Activated naive CD4-positive, alpha-beta T cell treated with anti-CD3 and anti-CD28 coated beads, Interleukin-2, amount 50 U/mL, for 72 hours (primary cell): Measurements from ENCODE around the gene ZNF133. TPM values are rescaled to one million over a fixed set of nuclear protein-coding genes. Genes with fewer than 3 reads are reported as not detected.
"Not testable (repeated sequence)": the region's sequence is repeated elsewhere in the genome, so short reads cannot be mapped to it uniquely, and the experiment has no call there.

Experiments used
- ATAC-seq, 2 donors: fragments of 150-1000 bp; cut with Tn5 transposase; 2 replicates each; pipeline ENCODE4 v1.10.0; 2021; ENCODE audit warnings: mild to moderate bottlenecking in 2 of 2, moderate library complexity in 2 of 2
- DNase-seq, 2 donors: peaks; one replicate each; pipeline ENCODE4 v3.0.0; 2021 to 2022; ENCODE audit warnings: low spot score in 2 of 2
- H3K27ac Mint-ChIP-seq, 2 donors: one replicate each; pipeline ENCODE4 v1.8.0; 2022; ENCODE audit warnings: mild to moderate bottlenecking in 2 of 2, mixed read lengths in 2 of 2
- H3K36me3 Mint-ChIP-seq, 2 donors: one replicate each; pipeline ENCODE4 v1.8.0; 2022; ENCODE audit warnings: mixed read lengths in 2 of 2
- H3K9me3 Mint-ChIP-seq, 2 donors: one replicate each; pipeline ENCODE4 v1.8.0; 2022; ENCODE audit warnings: mixed read lengths in 2 of 2
- total RNA-seq, 2 donors: library from RNA; stranded (reverse); gene quantifications; one replicate each; pipeline ENCODE4 v1.2.3, GENCODE V29; 2022

Gene ZNF133
- total RNA-seq, 2 donors from 2014 or later, result 4.7 to 9.9 TPM

GRCh38 chr20:18272451-18272850, 15.9 kb upstream of the ZNF133 start:
- DNase-seq (no peak), ATAC-seq (no peak)
- no peak overlapping the region for H3K27ac Mint-ChIP-seq
- H3K9me3 Mint-ChIP-seq, result no peaks in the 10 kb centered on the region
- H3K36me3 Mint-ChIP-seq, result no peaks in the 10 kb centered on the region

- no peaks in the 10 kb centered on the region for H3K36me3 Mint-ChIP-seq
- ATAC-seq, result no peak
- H3K27ac Mint-ChIP-seq, result no peak overlapping the region
- no peaks in the 10 kb centered on the region for H3K9me3 Mint-ChIP-seq
- DNase-seq, result no peak
Measured at GRCh38 chr20:18273738-18274137, 14.6 kb upstream of the ZNF133 start.

- not testable (repeated sequence) for DNase-seq, H3K27ac Mint-ChIP-seq, H3K36me3 Mint-ChIP-seq, ATAC-seq, H3K9me3 Mint-ChIP-seq
Measured at GRCh38 chr20:18275960-18276359, 12.4 kb upstream of the ZNF133 start.

GRCh38 chr20:18276821-18277220, 11.5 kb upstream of the ZNF133 start:
- no peaks in the 10 kb centered on the region for H3K36me3 Mint-ChIP-seq

GRCh38 chr20:18279242-18279641, 9.1 kb upstream of the ZNF133 start:
- H3K9me3 Mint-ChIP-seq, result peaks cover 0 to 3% of the 10 kb centered on the region in 2 donors
- no peak for DNase-seq
- H3K27ac Mint-ChIP-seq, result no peak overlapping the region
- ATAC-seq, result peak; percentile 47 to 61
- H3K36me3 Mint-ChIP-seq, result peaks cover 1 to 4% of the 10 kb centered on the region in 2 donors

More at GRCh38 chr20:18276821-18277220, 11.5 kb upstream of the ZNF133 start:
- no peak overlapping the region for H3K27ac Mint-ChIP-seq
- peak; percentile 88 to 96 for ATAC-seq
- H3K9me3 Mint-ChIP-seq, result no peaks in the 10 kb centered on the region
- peak; percentile 63 to 76 for DNase-seq

GRCh38 chr20:18284805-18285533, 3.4 kb upstream of the ZNF133 start:
- DNase-seq, result no peak
- Mint-ChIP-seq H3K36me3 (peaks cover 32 to 45% of the 10 kb centered on the region in 2 donors), H3K9me3 (peaks cover 12 to 16% of the 10 kb centered on the region in 2 donors), H3K27ac (no peak overlapping the region)
- no peak for ATAC-seq

- DNase-seq (no peak), ATAC-seq (no peak)
- Mint-ChIP-seq H3K27ac (peak overlapping the region; percentile 95 to 99), H3K9me3 (peaks cover 12 to 16% of the 10 kb centered on the region in 2 donors), H3K36me3 (peaks cover 47 to 68% of the 10 kb centered on the region in 2 donors)
Measured at GRCh38 chr20:18287546-18287914, 797 bp upstream of the ZNF133 start.

GRCh38 chr20:18288749-18289267, 481 bp downstream of the ZNF133 start:
- DNase-seq, result no peak
- ATAC-seq, result no peak
- peaks cover 12 to 16% of the 10 kb centered on the region in 2 donors for H3K9me3 Mint-ChIP-seq
- peak overlapping the region; percentile 95 to 99 for H3K27ac Mint-ChIP-seq
- peaks cover 53 to 75% of the 10 kb centered on the region in 2 donors for H3K36me3 Mint-ChIP-seq

GRCh38 chr20:18289306-18289705, 979 bp downstream of the ZNF133 start:
- no peak for ATAC-seq
- H3K27ac Mint-ChIP-seq, result peak overlapping the region; percentile 95 to 99
- no peak for DNase-seq

GRCh38 chr20:18299364-18299763, 11.0 kb downstream of the ZNF133 start:
- DNase-seq (no peak), ATAC-seq (no peak)
- Mint-ChIP-seq H3K9me3 (no peaks in the 10 kb centered on the region), H3K36me3 (peaks cover 25% of the 10 kb centered on the region in 2 donors), H3K27ac (no peak overlapping the region)

More at GRCh38 chr20:18289306-18289705, 979 bp downstream of the ZNF133 start:
- Mint-ChIP-seq H3K36me3 (peaks cover 51 to 71% of the 10 kb centered on the region in 2 donors), H3K9me3 (peaks cover 9 to 16% of the 10 kb centered on the region in 2 donors)

- ATAC-seq (no peak), DNase-seq (no peak)
- Mint-ChIP-seq H3K9me3 (no peaks in the 10 kb centered on the region), H3K27ac (no peak overlapping the region), H3K36me3 (peaks cover 13 to 15% of the 10 kb centered on the region in 2 donors)
Measured at GRCh38 chr20:18304618-18305017, 16.3 kb downstream of the ZNF133 start.

- no peak for ATAC-seq
- DNase-seq, result no peak
- Mint-ChIP-seq H3K9me3 (no peaks in the 10 kb centered on the region), H3K36me3 (peaks cover 6 to 16% of the 10 kb centered on the region in 2 donors), H3K27ac (no peak overlapping the region)
Measured at GRCh38 chr20:18307301-18307700, 19.0 kb downstream of the ZNF133 start.

- Mint-ChIP-seq H3K36me3 (peaks cover 15 to 30% of the 10 kb centered on the region in 2 donors), H3K27ac (no peak overlapping the region), H3K9me3 (no peaks in the 10 kb centered on the region)
- DNase-seq (no peak), ATAC-seq (no peak)
Measured at GRCh38 chr20:18310051-18310450, 21.7 kb downstream of the ZNF133 start.

GRCh38 chr20:18310592-18310991, 22.3 kb downstream of the ZNF133 start:
- DNase-seq (no peak), ATAC-seq (no peak)
- Mint-ChIP-seq H3K9me3 (no peaks in the 10 kb centered on the region), H3K27ac (no peak overlapping the region), H3K36me3 (peaks cover 20 to 32% of the 10 kb centered on the region in 2 donors)

GRCh38 chr20:18312723-18313122, 24.4 kb downstream of the ZNF133 start:
- Mint-ChIP-seq H3K27ac (no peak overlapping the region), H3K9me3 (peaks cover 0 to 4% of the 10 kb centered on the region in 2 donors), H3K36me3 (peaks cover 27 to 37% of the 10 kb centered on the region in 2 donors)
- ATAC-seq (no peak), DNase-seq (no peak)

- DNase-seq (no peak), ATAC-seq (no peak)
- Mint-ChIP-seq H3K27ac (no peak overlapping the region), H3K36me3 (peaks cover 27 to 37% of the 10 kb centered on the region in 2 donors), H3K9me3 (peaks cover 0 to 4% of the 10 kb centered on the region in 2 donors)
Measured at GRCh38 chr20:18313411-18313810, 25.1 kb downstream of the ZNF133 start.

GRCh38 chr20:18314786-18315406, 26.6 kb downstream of the ZNF133 start:
- ATAC-seq, result no peak

More at GRCh38 chr20:18314786-18315406, 26.6 kb downstream of the ZNF133 start:
- no peak for DNase-seq
- Mint-ChIP-seq H3K9me3 (peaks cover 0 to 4% of the 10 kb centered on the region in 2 donors), H3K36me3 (peaks cover 21 to 30% of the 10 kb centered on the region in 2 donors), H3K27ac (no peak overlapping the region)
